ENCODE results near the gene BBS9. TPM values are rescaled to one million over a fixed set of nuclear protein-coding genes. Genes with fewer than 3 reads are reported as not detected.

The BBS9 gene
- total and polyA plus RNA-seq, 9 of the 15 experiments (the other 6 are each of a cell fraction or from before 2014, with no cell fraction given): 0.77 to 3.3 (median 2.4) TPM

DNA sequence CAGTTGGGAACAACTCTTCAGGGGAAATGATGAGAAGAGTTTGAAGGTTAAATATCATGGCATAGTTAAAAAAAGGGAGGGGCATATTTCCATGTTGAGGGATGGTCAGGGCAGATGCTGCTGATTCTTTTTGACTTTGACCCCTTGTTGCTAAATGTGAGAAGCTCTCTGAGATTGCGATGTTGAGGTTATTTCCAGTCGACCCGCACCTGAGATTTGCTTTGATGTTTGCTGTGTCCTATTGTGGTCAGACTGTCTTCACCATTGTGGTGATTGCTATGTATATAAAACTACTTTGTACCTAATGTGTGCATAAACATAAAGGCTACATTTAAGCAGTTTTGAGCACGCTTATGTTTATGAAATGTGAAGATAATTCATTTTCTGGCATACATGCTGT is 90.9 kb downstream of the BBS9 start:
- BruUV-seq (replicated peaks): no TSS peak
- Histone ChIP-seq H3K4me2 (ENCODE audit: insufficient read depth, low read length) (no peak overlapping the region), H3K4me1 (replicated peaks in 1 of 2; ENCODE audit: control insufficient read depth in 2 of 2, insufficient read depth in 2 of 2, low read length in 2 of 2) (no peaks in the 10 kb centered on the region; a peak in 1 of 5 replicates), H3K27ac (ENCODE audit: extremely low read depth, low read depth, low read length) (no peak overlapping the region), H3K9me3 (replicated peaks; ENCODE audit: control insufficient read depth, insufficient read depth, low read depth, low read length) (no peaks in the 10 kb centered on the region), H3K9me1 (ENCODE audit: control insufficient read depth, insufficient read depth, low read length) (no peaks in the 10 kb centered on the region), H3K9ac (ENCODE audit: insufficient read depth in 1 of 2, low read depth in 2 of 2, low read length in 2 of 2) (no peak overlapping the region), H3K79me2 (ENCODE audit: control insufficient read depth, insufficient read depth, low read length) (no peaks in the 10 kb centered on the region), H3K36me3 (ENCODE audit: control insufficient read depth, insufficient read depth, low read length) (no peaks in the 10 kb centered on the region), H4K20me1 (replicated peaks; ENCODE audit: control insufficient read depth, insufficient read depth, low read length) (no peaks in the 10 kb centered on the region), H3K4me3 (no peak overlapping the region), H3K27me3 (ENCODE audit: control insufficient read depth in 2 of 2, insufficient read depth in 2 of 2, low read length in 2 of 2) (no peaks in the 10 kb centered on the region), H2AFZ (ENCODE audit: low read depth, low read length) (no peak overlapping the region)
- intact Hi-C loops (cut with micrococcal nuclease): no loop called here
- FAIRE-seq (no peak), ATAC-seq (no peak), DNase-seq (ENCODE audit: extremely low read depth in 1 of 4, low spot score in 3 of 4) (no peak)
- 5% methylated on average over 4 of the region's 4 CpGs for WGBS (ENCODE audit: insufficient coverage, low coverage, missing lambda C conversion rate)
- in situ Hi-C loops (cut with MboI): no loop called here
- no peak for TF ChIP-seq PTRF (tag; IDR thresholded peaks at IDR 0.05)
- TF ChIP-seq ZNF263 (CRISPR knock-in tag; IDR thresholded peaks at IDR 0.05; ENCODE audit: borderline replicate concordance): no peak
- no peak for TF ChIP-seq ZNF134 (CRISPR knock-in tag; conservative IDR thresholded peaks at IDR 0.05)
- TF ChIP-seq ZNF12 (CRISPR knock-in tag; IDR thresholded peaks at IDR 0.05): no peak
- no peak for TF ChIP-seq ZNF347 (CRISPR knock-in tag; IDR thresholded peaks at IDR 0.05; ENCODE audit: low read depth)
- no peak for TF ChIP-seq CSDE1 (IDR thresholded peaks at IDR 0.05)
- TF ChIP-seq, protein P1, sequence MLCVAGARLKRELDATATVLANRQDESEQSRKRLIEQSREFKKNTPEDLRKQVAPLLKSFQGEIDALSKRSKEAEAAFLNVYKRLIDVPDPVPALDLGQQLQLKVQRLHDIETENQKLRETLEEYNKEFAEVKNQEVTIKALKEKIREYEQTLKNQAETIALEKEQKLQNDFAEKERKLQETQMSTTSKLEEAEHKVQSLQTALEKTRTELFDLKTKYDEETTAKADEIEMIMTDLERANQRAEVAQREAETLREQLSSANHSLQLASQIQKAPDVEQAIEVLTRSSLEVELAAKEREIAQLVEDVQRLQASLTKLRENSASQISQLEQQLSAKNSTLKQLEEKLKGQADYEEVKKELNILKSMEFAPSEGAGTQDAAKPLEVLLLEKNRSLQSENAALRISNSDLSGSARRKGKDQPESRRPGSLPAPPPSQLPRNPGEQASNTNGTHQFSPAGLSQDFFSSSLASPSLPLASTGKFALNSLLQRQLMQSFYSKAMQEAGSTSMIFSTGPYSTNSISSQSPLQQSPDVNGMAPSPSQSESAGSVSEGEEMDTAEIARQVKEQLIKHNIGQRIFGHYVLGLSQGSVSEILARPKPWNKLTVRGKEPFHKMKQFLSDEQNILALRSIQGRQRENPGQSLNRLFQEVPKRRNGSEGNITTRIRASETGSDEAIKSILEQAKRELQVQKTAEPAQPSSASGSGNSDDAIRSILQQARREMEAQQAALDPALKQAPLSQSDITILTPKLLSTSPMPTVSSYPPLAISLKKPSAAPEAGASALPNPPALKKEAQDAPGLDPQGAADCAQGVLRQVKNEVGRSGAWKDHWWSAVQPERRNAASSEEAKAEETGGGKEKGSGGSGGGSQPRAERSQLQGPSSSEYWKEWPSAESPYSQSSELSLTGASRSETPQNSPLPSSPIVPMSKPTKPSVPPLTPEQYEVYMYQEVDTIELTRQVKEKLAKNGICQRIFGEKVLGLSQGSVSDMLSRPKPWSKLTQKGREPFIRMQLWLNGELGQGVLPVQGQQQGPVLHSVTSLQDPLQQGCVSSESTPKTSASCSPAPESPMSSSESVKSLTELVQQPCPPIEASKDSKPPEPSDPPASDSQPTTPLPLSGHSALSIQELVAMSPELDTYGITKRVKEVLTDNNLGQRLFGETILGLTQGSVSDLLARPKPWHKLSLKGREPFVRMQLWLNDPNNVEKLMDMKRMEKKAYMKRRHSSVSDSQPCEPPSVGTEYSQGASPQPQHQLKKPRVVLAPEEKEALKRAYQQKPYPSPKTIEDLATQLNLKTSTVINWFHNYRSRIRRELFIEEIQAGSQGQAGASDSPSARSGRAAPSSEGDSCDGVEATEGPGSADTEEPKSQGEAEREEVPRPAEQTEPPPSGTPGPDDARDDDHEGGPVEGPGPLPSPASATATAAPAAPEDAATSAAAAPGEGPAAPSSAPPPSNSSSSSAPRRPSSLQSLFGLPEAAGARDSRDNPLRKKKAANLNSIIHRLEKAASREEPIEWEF (CRISPR knock-in tag; IDR thresholded peaks at IDR 0.05): no peak
- TF ChIP-seq, protein P2, sequence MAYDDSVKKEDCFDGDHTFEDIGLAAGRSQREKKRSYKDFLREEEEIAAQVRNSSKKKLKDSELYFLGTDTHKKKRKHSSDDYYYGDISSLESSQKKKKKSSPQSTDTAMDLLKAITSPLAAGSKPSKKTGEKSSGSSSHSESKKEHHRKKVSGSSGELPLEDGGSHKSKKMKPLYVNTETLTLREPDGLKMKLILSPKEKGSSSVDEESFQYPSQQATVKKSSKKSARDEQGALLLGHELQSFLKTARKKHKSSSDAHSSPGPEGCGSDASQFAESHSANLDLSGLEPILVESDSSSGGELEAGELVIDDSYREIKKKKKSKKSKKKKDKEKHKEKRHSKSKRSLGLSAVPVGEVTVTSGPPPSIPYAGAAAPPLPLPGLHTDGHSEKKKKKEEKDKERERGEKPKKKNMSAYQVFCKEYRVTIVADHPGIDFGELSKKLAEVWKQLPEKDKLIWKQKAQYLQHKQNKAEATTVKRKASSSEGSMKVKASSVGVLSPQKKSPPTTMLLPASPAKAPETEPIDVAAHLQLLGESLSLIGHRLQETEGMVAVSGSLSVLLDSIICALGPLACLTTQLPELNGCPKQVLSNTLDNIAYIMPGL (CRISPR knock-in tag; IDR thresholded peaks at IDR 0.05): no peak
- TF ChIP-seq ZNF586 (CRISPR knock-in tag; conservative IDR thresholded peaks at IDR 0.05): no peak
- TF ChIP-seq, protein P3, sequence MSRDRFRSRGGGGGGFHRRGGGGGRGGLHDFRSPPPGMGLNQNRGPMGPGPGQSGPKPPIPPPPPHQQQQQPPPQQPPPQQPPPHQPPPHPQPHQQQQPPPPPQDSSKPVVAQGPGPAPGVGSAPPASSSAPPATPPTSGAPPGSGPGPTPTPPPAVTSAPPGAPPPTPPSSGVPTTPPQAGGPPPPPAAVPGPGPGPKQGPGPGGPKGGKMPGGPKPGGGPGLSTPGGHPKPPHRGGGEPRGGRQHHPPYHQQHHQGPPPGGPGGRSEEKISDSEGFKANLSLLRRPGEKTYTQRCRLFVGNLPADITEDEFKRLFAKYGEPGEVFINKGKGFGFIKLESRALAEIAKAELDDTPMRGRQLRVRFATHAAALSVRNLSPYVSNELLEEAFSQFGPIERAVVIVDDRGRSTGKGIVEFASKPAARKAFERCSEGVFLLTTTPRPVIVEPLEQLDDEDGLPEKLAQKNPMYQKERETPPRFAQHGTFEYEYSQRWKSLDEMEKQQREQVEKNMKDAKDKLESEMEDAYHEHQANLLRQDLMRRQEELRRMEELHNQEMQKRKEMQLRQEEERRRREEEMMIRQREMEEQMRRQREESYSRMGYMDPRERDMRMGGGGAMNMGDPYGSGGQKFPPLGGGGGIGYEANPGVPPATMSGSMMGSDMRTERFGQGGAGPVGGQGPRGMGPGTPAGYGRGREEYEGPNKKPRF (IDR thresholded peaks at IDR 0.05; ENCODE audit: low read depth, low read length): no peak
- TF ChIP-seq, protein P4, sequence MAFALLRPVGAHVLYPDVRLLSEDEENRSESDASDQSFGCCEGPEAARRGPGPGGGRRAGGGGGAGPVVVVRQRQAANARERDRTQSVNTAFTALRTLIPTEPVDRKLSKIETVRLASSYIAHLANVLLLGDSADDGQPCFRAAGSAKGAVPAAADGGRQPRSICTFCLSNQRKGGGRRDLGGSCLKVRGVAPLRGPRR (CRISPR knock-in tag; IDR thresholded peaks at IDR 0.05): no peak
- CTCF ChIA-PET (ENCODE audit: low intra/inter-chr PET ratio): no interaction called here
- POLR2A ChIA-PET: no interaction called here

Data from K562 (cell line).